GM12878 (cell line): ENCODE data around the gene MPZL3. TPM values are rescaled to one million over a fixed set of nuclear protein-coding genes. Genes with fewer than 3 reads are reported as not detected.

Experiments used
- ATAC-seq: fragments of 200-7000 bp; cut with Tn5 transposase; 3 replicates; pipeline ENCODE4 v1.9.1; 2020; ENCODE audit warnings: mild to moderate bottlenecking, moderate library complexity
- BruUV-seq: library from RNA; stranded (reverse); fragments of 400-500 nt; replicated peaks from 2 replicates; lab custom pipeline; 2021; lab: Mats Ljungman, UMichigan
- CTCF ChIA-PET: fragments of 300-600 bp; sonication (Branson Sonifier 250); formaldehyde crosslinking; extraction: SDS; loops from one replicate; lab custom pipeline; 2021; ENCODE audit warnings: inconsistent platforms; lab: Yijun Ruan, JAX
- POLR2A ChIA-PET: fragments of 350-600 bp; formaldehyde crosslinking; extraction: SDS; loops from one replicate; lab custom pipeline; 2021; ENCODE audit warnings: inconsistent platforms; lab: Charles Lee
- RAD21 ChIA-PET: fragments of 300-600 bp; sonication (Branson Sonifier 250); formaldehyde crosslinking; loops from one replicate; lab custom pipeline; 2023; ENCODE audit warnings: antibody characterized with exemption; ENCODE audit not compliant: unreplicated experiment; lab: Charles Lee
- SMC1A ChIA-PET: fragments of 300-600 bp; sonication (Branson Sonifier 250); formaldehyde crosslinking; loops from one replicate; lab custom pipeline; 2023; ENCODE audit not compliant: unreplicated experiment, uncharacterized antibody; lab: Charles Lee
- DNase-seq: peaks from one replicate; pipeline ENCODE4 v3.0.0-alpha.2; 2011; ENCODE audit warnings: low read depth, low spot score
- FAIRE-seq: peaks from 3 replicates; lab custom pipeline; 2011; peaks lifted over from hg19 to GRCh38; lab: Jason Lieb, UNC
- H2AFZ ChIP-seq: 2 replicates; pipeline ENCODE4 v1.6.0; 2011; ENCODE audit warnings: low read depth, low read length, control low read depth; ENCODE audit not compliant: control insufficient read depth
- H3K27ac ChIP-seq: 2 replicates; pipeline ENCODE4 v1.5.1; 2011; ENCODE audit warnings: control low read depth; ENCODE audit not compliant: control insufficient read depth, insufficient read depth
- H3K27me3 ChIP-seq, 2 experiments: replicated peaks in 1 of 2; 2 replicates each; pipeline versions ENCODE4 v1.6.0 to v1.6.1; 2011; ENCODE audit warnings: low read length in 1 of 2; ENCODE audit not compliant: control insufficient read depth in 2 of 2, insufficient read depth in 2 of 2
- H3K36me3 ChIP-seq, 2 experiments: 2 replicates each; pipeline ENCODE4 v1.5.1; 2011; ENCODE audit warnings: low read length in 1 of 2; ENCODE audit not compliant: control insufficient read depth in 2 of 2, insufficient read depth in 2 of 2
- H3K4me1 ChIP-seq: 2 replicates; pipeline ENCODE4 v1.6.1; 2011; ENCODE audit warnings: mild to moderate bottlenecking, low read length, moderate library complexity, mixed read lengths; ENCODE audit not compliant: control insufficient read depth, insufficient read depth
- H3K4me2 ChIP-seq: 2 replicates; pipeline ENCODE4 v1.6.0; 2011; ENCODE audit warnings: control low read depth; ENCODE audit not compliant: control insufficient read depth, insufficient read depth
- H3K4me3 ChIP-seq: fragments of 200-600 bp; sonication (generic); 2 replicates; pipeline ENCODE4 v1.5.1; 2016
- H3K79me2 ChIP-seq: 2 replicates; pipeline ENCODE4 v1.6.0; 2011; ENCODE audit warnings: low read length; ENCODE audit not compliant: control insufficient read depth, insufficient read depth
- H3K9ac ChIP-seq: 2 replicates; pipeline ENCODE4 v1.8.0; 2011; ENCODE audit warnings: low read length, control low read depth, mixed read lengths; ENCODE audit not compliant: control insufficient read depth, insufficient read depth
- H3K9me3 ChIP-seq: replicated peaks from 3 replicates; pipeline ENCODE4 v1.5.1; 2011; ENCODE audit warnings: mild to moderate bottlenecking, low read length; ENCODE audit not compliant: control insufficient read depth, insufficient read depth
- H4K20me1 ChIP-seq: 2 replicates; pipeline ENCODE4 v1.6.0; 2011; ENCODE audit not compliant: control insufficient read depth, insufficient read depth
- FOXK2 ChIP-seq: fragments of 450-650 bp; IDR thresholded peaks from 2 replicates; pipeline ENCODE4 v1.6.1; 2017; ENCODE audit warnings: mild to moderate bottlenecking, moderate library complexity
- HDGF ChIP-seq: fragments of 450-650 bp; IDR thresholded peaks from 2 replicates; pipeline ENCODE4 v1.6.1; 2016; ENCODE audit warnings: antibody characterized with exemption
- JUND ChIP-seq: IDR thresholded peaks from 2 replicates; pipeline ENCODE4 v1.6.1; 2012; ENCODE audit warnings: low read depth, mild to moderate bottlenecking, low read length, improper control_type of control experiment, moderate library complexity
- MAX ChIP-seq: IDR thresholded peaks from 2 replicates; pipeline ENCODE4 v1.6.1; 2012; ENCODE audit warnings: low read depth, low read length, improper control_type of control experiment
- RBBP5 ChIP-seq: fragments of 200-600 bp; sonication (generic); conservative IDR thresholded peaks from 2 replicates; pipeline ENCODE4 v1.6.1; 2016
- RCOR1 ChIP-seq: conservative IDR thresholded peaks from 2 replicates; pipeline ENCODE4 v1.6.1; 2012; ENCODE audit warnings: low read depth, low read length, improper control_type of control experiment
- SIN3A ChIP-seq: IDR thresholded peaks from 2 replicates; pipeline ENCODE4 v1.6.1; 2012; ENCODE audit warnings: low read depth, low read length, improper control_type of control experiment
- SMAD1 ChIP-seq: fragments of 450-650 bp; IDR thresholded peaks from 2 replicates; pipeline ENCODE4 v1.6.1; 2018; ENCODE audit warnings: mild to moderate bottlenecking, low read depth; ENCODE audit not compliant: partially characterized antibody
- SREBF2 ChIP-seq: IDR thresholded peaks from 2 replicates; pipeline ENCODE4 v1.6.1; 2012; ENCODE audit warnings: mild to moderate bottlenecking, low read length
- TBL1XR1 ChIP-seq: IDR thresholded peaks from 2 replicates; pipeline ENCODE4 v1.6.1; 2012; ENCODE audit warnings: low read depth, low read length, improper control_type of control experiment
- ZBED1 ChIP-seq: IDR thresholded peaks from 2 replicates; pipeline ENCODE4 v1.6.1; 2016; ENCODE audit warnings: borderline replicate concordance
- ZNF622 ChIP-seq: fragments of 450-650 bp; IDR thresholded peaks from 2 replicates; pipeline ENCODE4 v1.6.1; 2017; ENCODE audit warnings: mild to moderate bottlenecking, inconsistent platforms
- WGBS: methylation state at CpG from one replicate; pipeline ENCODE4 v1.1.6; 2016; ENCODE audit warnings: low lambda C conversion rate; ENCODE audit not compliant: insufficient replicate concordance, insufficient coverage; ENCODE audit errors: missing lambda C conversion rate; 5-methylcytosine and 5-hydroxymethylcytosine counted together
- in situ Hi-C: fragments of 300-500 bp; cut with MboI; formaldehyde crosslinking; loops from 9 replicates; pipeline ENCODE4 v1.14.3; 2018; ENCODE audit warnings: mixed read lengths
- intact Hi-C: fragments of 100-400 bp; cut with micrococcal nuclease; formaldehyde crosslinking; loops from one replicate; pipeline ENCODE4 v1.14.2; 2022; ENCODE audit not compliant: unreplicated experiment
- polyA plus RNA-seq, 11 experiments: library from polyadenylated mRNA; depleted of rRNA in 4 of 11; unstranded in 6 of 11; stranded (reverse) in 5 of 11; fragments of >200 nt; fragmentation: Nextera tagmentation in 4 of 11; fragmentation: Illumina TruSeq in 1 of 11; extraction: Ambion mirVana in 4 of 11; extraction: Trizol in 1 of 11; gene quantifications; 1 replicate in 1 of 11; 2 replicates in 10 of 11; pipeline versions ENCODE4 v1.2.1 to v1.2.3, GENCODE V29; 2011 to 2016; ENCODE audit warnings: inconsistent platforms in 2 of 11, missing spikeins in 2 of 11, low read depth in 1 of 11
- total RNA-seq, 4 experiments: library from RNA; depleted of rRNA in 3 of 4; stranded (reverse); fragments of >200 nt in 3 of 4; fragmentation: Illumina TruSeq in 1 of 4; extraction: Trizol in 1 of 4; gene quantifications; 2 replicates each; pipeline versions ENCODE4 v1.2.1 to v1.2.3, GENCODE V29; 2013 to 2021
- TF ChIP-seq, protein P1 (sequence below): fragments of 450-650 bp; IDR thresholded peaks from 2 replicates; pipeline ENCODE4 v1.6.1; 2017; ENCODE audit warnings: mild to moderate bottlenecking

Gene MPZL3
- total and polyA plus RNA-seq, 10 of the 15 experiments (the other 5 are each of a cell fraction or from before 2014, with no cell fraction given) = 2.1 to 7.5 (median 6.2) TPM

GRCh38 chr11:118227865-118228785 is 24.0 kb downstream of the MPZL3 start (continued):
- TF ChIP-seq, protein P1, sequence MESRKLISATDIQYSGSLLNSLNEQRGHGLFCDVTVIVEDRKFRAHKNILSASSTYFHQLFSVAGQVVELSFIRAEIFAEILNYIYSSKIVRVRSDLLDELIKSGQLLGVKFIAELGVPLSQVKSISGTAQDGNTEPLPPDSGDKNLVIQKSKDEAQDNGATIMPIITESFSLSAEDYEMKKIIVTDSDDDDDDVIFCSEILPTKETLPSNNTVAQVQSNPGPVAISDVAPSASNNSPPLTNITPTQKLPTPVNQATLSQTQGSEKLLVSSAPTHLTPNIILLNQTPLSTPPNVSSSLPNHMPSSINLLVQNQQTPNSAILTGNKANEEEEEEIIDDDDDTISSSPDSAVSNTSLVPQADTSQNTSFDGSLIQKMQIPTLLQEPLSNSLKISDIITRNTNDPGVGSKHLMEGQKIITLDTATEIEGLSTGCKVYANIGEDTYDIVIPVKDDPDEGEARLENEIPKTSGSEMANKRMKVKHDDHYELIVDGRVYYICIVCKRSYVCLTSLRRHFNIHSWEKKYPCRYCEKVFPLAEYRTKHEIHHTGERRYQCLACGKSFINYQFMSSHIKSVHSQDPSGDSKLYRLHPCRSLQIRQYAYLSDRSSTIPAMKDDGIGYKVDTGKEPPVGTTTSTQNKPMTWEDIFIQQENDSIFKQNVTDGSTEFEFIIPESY = no peak
- TF ChIP-seq, all 136 proteins: peak for 53

DNA sequence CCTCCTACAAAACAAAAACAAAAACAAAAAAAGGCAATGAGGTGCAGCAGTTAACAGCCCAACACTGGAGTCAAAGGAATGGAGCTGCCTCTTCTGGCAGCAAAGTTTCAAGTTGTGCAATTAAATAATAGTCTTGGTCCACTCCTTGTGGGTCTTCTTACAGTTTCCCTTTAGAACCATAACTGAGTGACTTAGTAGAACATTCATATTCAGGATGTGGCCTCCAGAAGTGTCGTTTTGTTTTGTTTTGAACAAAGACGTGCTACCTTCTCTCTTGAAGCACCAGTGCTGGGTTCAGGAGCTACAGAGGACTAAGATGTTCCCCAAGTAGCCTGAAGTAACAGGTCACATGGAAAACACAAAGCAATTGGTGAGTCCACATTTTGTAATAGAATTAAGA is 25.4 kb downstream of the MPZL3 start:
- ChIA-PET POLR2A (interaction anchor here (1.0 to 2.0 kb wide), 7 partner anchors 11 to 51 kb away, joined by 3 to 17 read pairs (median 5); no protein-coding TSS in a partner anchor), SMC1A (interaction anchor here (0.7 to 4.6 kb wide), 12 partner anchors 11 to 64 kb away, joined by 3 to 80 read pairs (median 6); partner anchors contain the start of gene MPZL3), CTCF (interaction anchor here (1.0 to 4.4 kb wide), 7 partner anchors 8 to 64 kb away, joined by 3 to 28 read pairs (median 6); no protein-coding TSS in a partner anchor), RAD21 (interaction anchor here (0.8 to 4.0 kb wide), 7 partner anchors 8 to 28 kb away, joined by 3 to 43 read pairs (median 5); partner anchors contain the start of gene MPZL3)
- Histone ChIP-seq H3K4me3 (no peak overlapping the region), H3K27ac (peak overlapping the region; percentile 45; the same call in 1 of the 2 replicates), H3K4me1 (peaks cover 30% of the 10 kb centered on the region), H3K79me2 (no peaks in the 10 kb centered on the region), H3K36me3 (peaks cover 0 to 2% of the 10 kb centered on the region in 2 experiments; a peak in 2 of 4 replicates), H3K27me3 (no peaks in the 10 kb centered on the region), H3K9ac (no peak overlapping the region), H3K9me3 (peaks cover 1% of the 10 kb centered on the region; the same call in 1 of the 3 replicates), H4K20me1 (no peaks in the 10 kb centered on the region), H2AFZ (no peak overlapping the region), H3K4me2 (no peak overlapping the region; the same call in 1 of the 2 replicates)
- intact Hi-C loops (no loop called here), in situ Hi-C loops (no loop called here)
- TF ChIP-seq MAX (no peak), SIN3A (no peak), HDGF (no peak), SMAD1 (no peak), SREBF2 (no peak), TBL1XR1 (no peak), ZBED1 (no peak), RBBP5 (no peak), JUND (no peak), ZNF622 (no peak), FOXK2 (no peak), RCOR1 (no peak)
- no TSS peak for BruUV-seq
- WGBS = 43% methylated on average over 2 of the region's 2 CpGs
- ATAC-seq = 0 out of 3 replicates have a peak, but pooled peaks have one; percentile 1
- no peak for FAIRE-seq
- no peak for DNase-seq
